Memory B cell (primary cell): ENCODE results near the gene GPR87.

Experiments
- ATAC-seq: fragments of 150-1000 bp; cut with Tn5 transposase; 2 replicates; pipeline ENCODE4 v1.10.0; 2021; ENCODE audit warnings: low read depth, mild to moderate bottlenecking, moderate library complexity
- DNase-seq, 2 donors: peaks; one replicate each; pipeline ENCODE4 v3.0.0; 2022; ENCODE audit warnings: low spot score in 2 of 2
- H3K27ac Mint-ChIP-seq: one replicate; pipeline ENCODE4 v1.8.0; 2022; ENCODE audit warnings: mild to moderate bottlenecking, moderate library complexity, mixed read lengths
- H3K27me3 Mint-ChIP-seq: one replicate; pipeline ENCODE4 v1.8.0; 2022; ENCODE audit warnings: mixed read lengths
- H3K36me3 Mint-ChIP-seq: one replicate; pipeline ENCODE4 v1.8.0; 2022; ENCODE audit warnings: mild to moderate bottlenecking, mixed read lengths
- H3K4me1 Mint-ChIP-seq: one replicate; pipeline ENCODE4 v1.8.0; 2022; ENCODE audit warnings: mixed read lengths
- H3K4me3 Mint-ChIP-seq: one replicate; pipeline ENCODE4 v1.8.0; 2022; ENCODE audit warnings: mild to moderate bottlenecking, moderate library complexity, mixed read lengths
- H3K9me3 Mint-ChIP-seq: one replicate; pipeline ENCODE4 v1.8.0; 2022; ENCODE audit warnings: mixed read lengths

Gene GPR87

GRCh38 chr3:151265166-151265565 lies 51.5 kb downstream of the GPR87 start:
- Mint-ChIP-seq H3K9me3 (peaks cover 2% of the 10 kb centered on the region), H3K4me1 (peaks cover 36% of the 10 kb centered on the region), H3K36me3 (peaks cover 8% of the 10 kb centered on the region), H3K27me3 (peaks cover 6% of the 10 kb centered on the region), H3K4me3 (peak overlapping the region; percentile 21), H3K27ac (peak overlapping the region; percentile 100)
- ATAC-seq = no peak
- DNase-seq = no peak

DNA sequence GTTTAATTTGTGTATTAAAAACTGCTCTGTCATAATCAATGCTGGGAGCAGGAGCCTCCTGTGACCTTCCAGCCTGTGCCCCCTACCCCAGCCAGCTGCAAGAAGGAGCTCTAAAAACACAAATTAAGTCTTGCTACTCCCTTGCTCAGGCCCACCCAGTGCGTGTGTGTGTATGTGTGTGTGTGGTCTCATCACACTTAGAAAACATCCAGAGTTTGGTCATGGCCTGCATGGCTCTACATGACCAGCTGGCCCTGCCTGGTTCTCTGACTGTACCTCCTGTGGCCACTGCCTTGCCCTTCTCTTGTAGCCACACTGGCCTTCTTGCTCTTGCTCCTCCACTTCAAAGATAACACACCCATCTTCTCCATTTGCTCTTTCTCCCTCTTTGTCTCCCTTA lies 52.0 kb downstream of the GPR87 start:
- H3K36me3 Mint-ChIP-seq = peaks cover 4% of the 10 kb centered on the region
- H3K27ac Mint-ChIP-seq = peak overlapping the region; percentile 100
- no peak overlapping the region for H3K4me3 Mint-ChIP-seq
- H3K9me3 Mint-ChIP-seq = no peaks in the 10 kb centered on the region
- H3K27me3 Mint-ChIP-seq = peaks cover 3% of the 10 kb centered on the region
- H3K4me1 Mint-ChIP-seq = peaks cover 32% of the 10 kb centered on the region
- ATAC-seq (no peak), DNase-seq (no peak)

GRCh38 chr3:151262871-151263525 lies 53.6 kb downstream of the GPR87 start:
- H3K9me3 Mint-ChIP-seq = no peaks in the 10 kb centered on the region
- peaks cover 3% of the 10 kb centered on the region for H3K36me3 Mint-ChIP-seq
- no peak for ATAC-seq
- no peak overlapping the region for H3K4me3 Mint-ChIP-seq
- peak overlapping the region; percentile 79 for H3K27ac Mint-ChIP-seq
- peaks cover 22% of the 10 kb centered on the region for H3K4me1 Mint-ChIP-seq
- DNase-seq = no peak
- peaks cover 3% of the 10 kb centered on the region for H3K27me3 Mint-ChIP-seq

GRCh38 chr3:151259664-151260063 lies 57.0 kb downstream of the GPR87 start:
- ATAC-seq (no peak), DNase-seq (no peak)
- Mint-ChIP-seq H3K27me3 (peaks cover 3% of the 10 kb centered on the region), H3K4me3 (no peak overlapping the region), H3K4me1 (peaks cover 3% of the 10 kb centered on the region), H3K9me3 (no peaks in the 10 kb centered on the region), H3K27ac (no peak overlapping the region), H3K36me3 (no peaks in the 10 kb centered on the region)

- no peak for ATAC-seq
- Mint-ChIP-seq H3K4me3 (no peak overlapping the region), H3K27me3 (no peaks in the 10 kb centered on the region), H3K9me3 (no peaks in the 10 kb centered on the region), H3K27ac (no peak overlapping the region), H3K4me1 (no peaks in the 10 kb centered on the region), H3K36me3 (no peaks in the 10 kb centered on the region)
- DNase-seq = no peak
Measured at GRCh38 chr3:151256749-151257148, 59.9 kb downstream of the GPR87 start.

GRCh38 chr3:151248772-151249337 lies 67.8 kb downstream of the GPR87 start:
- Mint-ChIP-seq H3K27me3 (no peaks in the 10 kb centered on the region), H3K4me1 (peaks cover 4% of the 10 kb centered on the region), H3K4me3 (no peak overlapping the region), H3K9me3 (no peaks in the 10 kb centered on the region), H3K27ac (peak overlapping the region; percentile 11), H3K36me3 (peaks cover 1% of the 10 kb centered on the region)
- DNase-seq (no peak), ATAC-seq (no peak)
